B cell (primary cell): ENCODE measurements around the gene TTYH1. TPM values are rescaled to one million over a fixed set of nuclear protein-coding genes. Genes with fewer than 3 reads are reported as not detected.

ENCODE experiments used
- ATAC-seq: fragments of 200-7000 bp; cut with Tn5 transposase; one replicate; pipeline ENCODE4 v1.10.0; 2021; ENCODE audit warnings: low read depth, mild to moderate bottlenecking, moderate number of reproducible peaks, moderate library complexity
- CTCF ChIA-PET: fragments of 350-600 bp; sonication (Branson Sonifier 250); formaldehyde crosslinking; loops from one replicate; lab custom pipeline; 2021; ENCODE audit warnings: antibody characterized with exemption, inconsistent platforms; lab: Charles Lee
- POLR2A ChIA-PET: fragments of 350-600 bp; sonication (Branson Sonifier 250); formaldehyde crosslinking; loops from one replicate; lab custom pipeline; 2021; ENCODE audit warnings: antibody characterized with exemption; lab: Charles Lee
- DNase-seq: peaks from one replicate; pipeline ENCODE4 v3.0.0; 2013
- H2AFZ ChIP-seq: 2 replicates; pipeline ENCODE4 v1.6.1; 2012; ENCODE audit warnings: mild to moderate bottlenecking, low read depth, low read length; ENCODE audit not compliant: insufficient read depth, poor library complexity, severe bottlenecking
- H3K27ac ChIP-seq, 2 donors: 1 replicate in 1 of 2; 2 replicates in 1 of 2; pipeline ENCODE4 v1.5.1; 2012 to 2013; ENCODE audit warnings: low read length in 2 of 2, mild to moderate bottlenecking in 2 of 2, moderate library complexity in 1 of 2
- H3K27me3 ChIP-seq, 4 experiments: fragments of 200-600 bp in 1 of 4; sonication (generic) in 1 of 4; replicated peaks in 1 of 4; 1 replicate in 2 of 4; 2 replicates in 2 of 4; pipeline versions ENCODE4 v1.6.1 to v1.7.0; 2013 to 2016; ENCODE audit warnings: low read length in 3 of 4, mild to moderate bottlenecking in 2 of 4, mixed read lengths in 1 of 4, moderate library complexity in 1 of 4; ENCODE audit not compliant: insufficient read depth in 4 of 4, control insufficient read depth in 3 of 4; ENCODE audit errors: control extremely low read depth in 1 of 4
- H3K36me3 ChIP-seq, 2 experiments: replicated peaks in 1 of 2; 1 replicate in 1 of 2; 2 replicates in 1 of 2; pipeline versions ENCODE4 v1.6.1 to v1.7.1; 2013; ENCODE audit warnings: low read length in 1 of 2; ENCODE audit not compliant: insufficient read depth in 2 of 2, control insufficient read depth in 1 of 2; ENCODE audit errors: control extremely low read depth in 1 of 2, extremely low read depth in 1 of 2
- H3K4me1 ChIP-seq, 2 donors: fragments of 200-600 bp in 1 of 2; sonication (generic) in 1 of 2; 1 replicate in 1 of 2; 2 replicates in 1 of 2; pipeline versions ENCODE4 v1.5.1 to v1.6.1; 2013 to 2017; ENCODE audit warnings: low read length in 2 of 2; ENCODE audit not compliant: control insufficient read depth in 2 of 2, insufficient read depth in 2 of 2
- H3K4me2 ChIP-seq: replicated peaks from 2 replicates; pipeline ENCODE3; 2012; ENCODE audit warnings: mild to moderate bottlenecking, low read depth, low read length; ENCODE audit not compliant: poor library complexity, severe bottlenecking
- H3K4me3 ChIP-seq, 5 experiments: fragments of 200-600 bp in 1 of 5; sonication (generic) in 1 of 5; 1 replicate in 3 of 5; 2 replicates in 2 of 5; pipeline versions ENCODE4 v1.5.1 to v1.7.0; 2011 to 2016; ENCODE audit warnings: low read length in 4 of 5, mild to moderate bottlenecking in 4 of 5, low read depth in 2 of 5, control low read depth in 1 of 5, moderate library complexity in 1 of 5; ENCODE audit not compliant: insufficient read depth in 1 of 5; ENCODE audit errors: control extremely low read depth in 1 of 5, extremely low read depth in 1 of 5
- H3K79me2 ChIP-seq: fragments of 200-600 bp; sonication (generic); one replicate; pipeline ENCODE4 v1.6.0; 2016; ENCODE audit warnings: low read length; ENCODE audit not compliant: control insufficient read depth, insufficient read depth
- H3K9ac ChIP-seq: fragments of 200-600 bp; sonication (generic); 2 replicates; pipeline ENCODE4 v1.6.1; 2017; ENCODE audit warnings: mild to moderate bottlenecking, low read length, moderate library complexity
- H3K9me3 ChIP-seq, 3 donors: one replicate each; pipeline versions ENCODE4 v1.6.1 to v1.7.1; 2013; ENCODE audit warnings: low read length in 2 of 3; ENCODE audit not compliant: control insufficient read depth in 2 of 3, insufficient read depth in 1 of 3; ENCODE audit errors: control extremely low read depth in 1 of 3
- H4K20me1 ChIP-seq: 2 replicates; pipeline ENCODE4 v1.6.0; 2012; ENCODE audit warnings: mild to moderate bottlenecking, low read length; ENCODE audit not compliant: insufficient read depth, control insufficient read depth, poor library complexity, severe bottlenecking
- H3K27ac Mint-ChIP-seq: one replicate; pipeline ENCODE4 v1.8.0; 2021; ENCODE audit warnings: mixed read lengths
- H3K27me3 Mint-ChIP-seq: one replicate; pipeline ENCODE4 v1.8.0; 2021; ENCODE audit warnings: mixed read lengths
- H3K4me1 Mint-ChIP-seq: one replicate; pipeline ENCODE4 v1.8.0; 2021; ENCODE audit warnings: mixed read lengths
- H3K4me3 Mint-ChIP-seq: one replicate; pipeline ENCODE4 v1.8.0; 2021; ENCODE audit warnings: mixed read lengths
- H3K9me3 Mint-ChIP-seq: one replicate; pipeline ENCODE4 v1.8.0; 2022; ENCODE audit warnings: mixed read lengths; ENCODE audit not compliant: insufficient read depth
- EZH2 ChIP-seq: IDR thresholded peaks from 2 replicates; pipeline ENCODE4 v1.6.1; 2012; ENCODE audit warnings: borderline replicate concordance, low read depth, mild to moderate bottlenecking, moderate library complexity, low read length; ENCODE audit not compliant: insufficient read depth, poor library complexity, severe bottlenecking
- WGBS: methylation state at CpG from one replicate; pipeline ENCODE4 v1.1.5; 2013; ENCODE audit warnings: missing lambda C conversion rate; ENCODE audit not compliant: insufficient coverage; 5-methylcytosine and 5-hydroxymethylcytosine counted together
- intact Hi-C: fragments of 100-400 bp; cut with micrococcal nuclease; formaldehyde crosslinking; loops from one replicate; pipeline ENCODE4 v1.10.0; 2022
- polyA plus RNA-seq: library from polyadenylated mRNA; depleted of rRNA; stranded (reverse); fragments of >200 nt; gene quantifications from 2 replicates; pipeline ENCODE4 v1.2.3, GENCODE V29; 2012
- total RNA-seq, 2 donors: library from RNA; stranded (reverse); fragments of 120-200 nt in 1 of 2; gene quantifications; 1 replicate in 1 of 2; 2 replicates in 1 of 2; pipeline versions ENCODE4 v1.2.3 to v1.2.4, GENCODE V29; 2013 to 2022
- TF ChIP-seq, protein P1 (sequence below): fragments of 200-600 bp; IDR thresholded peaks from one replicate; pipeline ENCODE4 v1.8.0; 2022; ENCODE audit warnings: antibody characterized with exemption, mild to moderate bottlenecking

TTYH1 gene
- total and polyA plus RNA-seq, 2 donors (not counting 1 experiment from before 2014, with no cell fraction given) = not detected

DNA sequence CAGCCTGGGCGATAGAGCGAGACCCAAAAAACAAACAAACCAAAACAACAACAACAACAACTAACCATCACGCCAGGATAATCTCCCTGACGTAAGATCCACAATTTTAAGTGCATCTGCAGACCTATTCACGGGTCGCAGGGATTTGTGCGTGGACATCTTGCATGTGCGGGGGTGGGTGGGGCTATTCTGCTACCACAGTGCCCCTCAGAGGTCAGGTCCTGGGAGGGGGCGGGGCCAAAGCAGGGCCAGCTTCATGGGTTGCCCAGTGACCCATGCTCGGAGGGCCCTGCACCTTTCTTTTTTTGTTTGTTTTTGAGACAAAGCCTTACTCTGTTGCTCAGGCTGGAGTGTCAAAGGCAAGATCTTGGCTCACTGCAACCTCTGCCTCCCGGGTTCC lies 60.4 kb downstream of the TTYH1 start:
- H3K4me3 Mint-ChIP-seq = no peak overlapping the region
- ChIA-PET CTCF (no interaction called here), POLR2A (no interaction called here)
- peaks cover 9 to 13% of the 10 kb centered on the region in 2 donors for H3K4me1 ChIP-seq
- no peaks in the 10 kb centered on the region for H4K20me1 ChIP-seq
- peaks cover 11% of the 10 kb centered on the region for H3K4me1 Mint-ChIP-seq
- WGBS = 92% methylated on average over 7 of the region's 11 CpGs
- no peaks in the 10 kb centered on the region for H3K36me3 ChIP-seq
- H3K4me3 ChIP-seq = no peak overlapping the region
- intact Hi-C loops = no loop called here
- H3K9me3 ChIP-seq = peaks cover 0 to 4% (median 0%) of the 10 kb centered on the region in 3 donors
- no peak overlapping the region for H2AFZ ChIP-seq
- peaks cover 34% of the 10 kb centered on the region for H3K27me3 Mint-ChIP-seq
- H3K79me2 ChIP-seq = no peaks in the 10 kb centered on the region
- peaks cover 0 to 33% (median 11%) of the 10 kb centered on the region in 4 experiments for H3K27me3 ChIP-seq
- H3K9ac ChIP-seq = no peak overlapping the region
- no peaks in the 10 kb centered on the region for H3K9me3 Mint-ChIP-seq
- H3K27ac ChIP-seq = no peak overlapping the region
- H3K4me2 ChIP-seq = no peak overlapping the region
- DNase-seq (no peak), ATAC-seq (no peak)
- TF ChIP-seq EZH2 = no peak
- TF ChIP-seq, protein P1, sequence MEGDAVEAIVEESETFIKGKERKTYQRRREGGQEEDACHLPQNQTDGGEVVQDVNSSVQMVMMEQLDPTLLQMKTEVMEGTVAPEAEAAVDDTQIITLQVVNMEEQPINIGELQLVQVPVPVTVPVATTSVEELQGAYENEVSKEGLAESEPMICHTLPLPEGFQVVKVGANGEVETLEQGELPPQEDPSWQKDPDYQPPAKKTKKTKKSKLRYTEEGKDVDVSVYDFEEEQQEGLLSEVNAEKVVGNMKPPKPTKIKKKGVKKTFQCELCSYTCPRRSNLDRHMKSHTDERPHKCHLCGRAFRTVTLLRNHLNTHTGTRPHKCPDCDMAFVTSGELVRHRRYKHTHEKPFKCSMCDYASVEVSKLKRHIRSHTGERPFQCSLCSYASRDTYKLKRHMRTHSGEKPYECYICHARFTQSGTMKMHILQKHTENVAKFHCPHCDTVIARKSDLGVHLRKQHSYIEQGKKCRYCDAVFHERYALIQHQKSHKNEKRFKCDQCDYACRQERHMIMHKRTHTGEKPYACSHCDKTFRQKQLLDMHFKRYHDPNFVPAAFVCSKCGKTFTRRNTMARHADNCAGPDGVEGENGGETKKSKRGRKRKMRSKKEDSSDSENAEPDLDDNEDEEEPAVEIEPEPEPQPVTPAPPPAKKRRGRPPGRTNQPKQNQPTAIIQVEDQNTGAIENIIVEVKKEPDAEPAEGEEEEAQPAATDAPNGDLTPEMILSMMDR = no peak
- no peak overlapping the region for H3K27ac Mint-ChIP-seq

DNA sequence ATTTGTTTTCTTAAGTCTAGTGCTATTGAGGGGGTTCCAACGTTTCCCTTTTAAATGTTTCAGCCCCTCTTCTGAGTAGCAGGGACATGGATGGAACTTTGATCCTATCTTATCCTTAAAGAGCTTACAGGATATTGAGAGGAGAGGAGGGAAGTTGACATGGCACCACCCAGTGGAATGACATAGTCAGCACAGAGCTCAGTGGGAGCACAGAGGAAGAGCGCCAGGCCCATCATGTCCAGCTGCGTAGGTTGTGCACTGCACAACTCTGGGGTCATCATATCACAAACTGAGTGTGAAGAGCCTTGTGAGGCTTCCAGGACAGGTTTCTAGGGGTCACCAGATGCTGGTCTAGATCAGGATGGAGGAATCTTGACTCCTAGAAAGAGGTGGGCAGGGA lies 62.4 kb downstream of the TTYH1 start:
- ChIA-PET POLR2A (interaction anchor here (0.7 kb wide), 1 partner anchor 489 kb away, joined by 7 read pairs; no protein-coding TSS in a partner anchor), CTCF (interaction anchor here (2.6 to 7.2 kb wide), 3 partner anchors 169 to 200 kb away, joined by 9 to 246 read pairs (median 41); no protein-coding TSS in a partner anchor)
- Histone ChIP-seq H3K36me3 (no peaks in the 10 kb centered on the region), H3K79me2 (no peaks in the 10 kb centered on the region), H2AFZ (no peak overlapping the region), H3K9me3 (no peaks in the 10 kb centered on the region), H3K4me2 (no peak overlapping the region), H3K27me3 (peaks cover 0 to 29% (median 5%) of the 10 kb centered on the region in 4 experiments), H3K4me1 (peaks cover 10 to 15% of the 10 kb centered on the region in 2 donors), H3K4me3 (no peak overlapping the region), H4K20me1 (no peaks in the 10 kb centered on the region), H3K9ac (no peak overlapping the region), H3K27ac (no peak overlapping the region)
- Mint-ChIP-seq H3K4me1 (peaks cover 17% of the 10 kb centered on the region), H3K27ac (no peak overlapping the region), H3K9me3 (no peaks in the 10 kb centered on the region), H3K27me3 (peaks cover 37% of the 10 kb centered on the region), H3K4me3 (no peak overlapping the region)
- no peak for DNase-seq
- ATAC-seq = no peak
- 94% methylated on average over 2 of the region's 3 CpGs for WGBS
- no peak for TF ChIP-seq EZH2
- TF ChIP-seq, protein P1 = no peak
- intact Hi-C loops = no loop called here
